ENCODE data around the gene DHRS11.

The DHRS11 gene

GRCh38 chr17:36610474-36610873, 18.8 kb downstream of the DHRS11 start:
- intact Hi-C loops (cut with DNase I) = no loop called here
- DNase-seq = peak in 1 of 10 donors; percentile 19

GRCh38 chr17:36611345-36612072, 19.8 kb downstream of the DHRS11 start:
- intact Hi-C loops (cut with DNase I) = no loop called here

GRCh38 chr17:36612323-36612722, 20.6 kb downstream of the DHRS11 start:
- DNase-seq = peak in 1 of 10 donors; percentile 10
- intact Hi-C loops (cut with DNase I) = no loop called here

More at GRCh38 chr17:36611345-36612072, 19.8 kb downstream of the DHRS11 start:
- peak in 1 of 10 donors; percentile 62 for DNase-seq

DNA sequence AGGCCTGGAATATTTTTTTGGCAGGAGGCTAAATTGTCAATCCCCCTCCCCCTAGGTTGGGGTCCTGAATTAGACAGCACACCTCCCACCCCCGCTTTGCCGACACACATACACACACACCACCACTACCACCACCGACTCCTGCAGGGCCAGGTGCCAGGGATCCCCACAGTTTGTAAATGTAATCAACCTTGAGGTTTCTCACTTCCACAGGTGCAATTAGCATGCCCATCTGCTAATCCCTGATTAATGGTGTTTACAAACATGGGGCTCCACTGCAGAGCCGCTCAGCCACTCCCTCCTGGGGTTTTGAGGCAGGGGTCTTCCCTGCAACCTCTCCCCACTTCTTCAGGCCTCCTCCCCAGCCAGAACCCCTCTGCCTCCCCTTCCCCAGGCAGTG, 21.5 kb downstream of the DHRS11 start:
- intact Hi-C loops (cut with DNase I) = no loop called here
- peak in 1 of 10 donors; percentile 27 for DNase-seq

DNA sequence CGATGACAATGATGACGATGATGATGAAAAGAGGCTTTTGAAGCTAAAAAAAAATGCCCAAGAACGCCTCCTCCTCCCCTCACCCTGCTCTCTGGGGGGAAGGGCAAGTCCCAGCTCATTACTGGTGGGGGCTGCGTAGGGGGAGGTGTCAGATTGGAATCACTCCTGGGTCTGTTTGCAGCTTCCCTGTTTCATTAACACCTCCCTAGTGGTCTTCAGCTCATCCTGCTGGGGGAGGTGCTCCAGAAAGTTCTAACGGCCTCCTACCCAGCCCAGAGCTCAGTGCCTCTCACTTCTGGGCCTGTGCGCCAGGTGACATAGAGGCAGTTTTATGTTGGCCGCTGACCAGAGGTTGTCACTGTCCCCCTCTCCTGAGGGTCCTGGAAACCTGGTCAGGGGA, 22.4 kb downstream of the DHRS11 start:
- DNase-seq = peak in 1 of 10 donors; percentile 6
- intact Hi-C loops (cut with DNase I) = no loop called here

GRCh38 chr17:36614933-36615332, 23.3 kb downstream of the DHRS11 start:
- no peak for DNase-seq
- intact Hi-C loops (cut with DNase I) = no loop called here

DNA sequence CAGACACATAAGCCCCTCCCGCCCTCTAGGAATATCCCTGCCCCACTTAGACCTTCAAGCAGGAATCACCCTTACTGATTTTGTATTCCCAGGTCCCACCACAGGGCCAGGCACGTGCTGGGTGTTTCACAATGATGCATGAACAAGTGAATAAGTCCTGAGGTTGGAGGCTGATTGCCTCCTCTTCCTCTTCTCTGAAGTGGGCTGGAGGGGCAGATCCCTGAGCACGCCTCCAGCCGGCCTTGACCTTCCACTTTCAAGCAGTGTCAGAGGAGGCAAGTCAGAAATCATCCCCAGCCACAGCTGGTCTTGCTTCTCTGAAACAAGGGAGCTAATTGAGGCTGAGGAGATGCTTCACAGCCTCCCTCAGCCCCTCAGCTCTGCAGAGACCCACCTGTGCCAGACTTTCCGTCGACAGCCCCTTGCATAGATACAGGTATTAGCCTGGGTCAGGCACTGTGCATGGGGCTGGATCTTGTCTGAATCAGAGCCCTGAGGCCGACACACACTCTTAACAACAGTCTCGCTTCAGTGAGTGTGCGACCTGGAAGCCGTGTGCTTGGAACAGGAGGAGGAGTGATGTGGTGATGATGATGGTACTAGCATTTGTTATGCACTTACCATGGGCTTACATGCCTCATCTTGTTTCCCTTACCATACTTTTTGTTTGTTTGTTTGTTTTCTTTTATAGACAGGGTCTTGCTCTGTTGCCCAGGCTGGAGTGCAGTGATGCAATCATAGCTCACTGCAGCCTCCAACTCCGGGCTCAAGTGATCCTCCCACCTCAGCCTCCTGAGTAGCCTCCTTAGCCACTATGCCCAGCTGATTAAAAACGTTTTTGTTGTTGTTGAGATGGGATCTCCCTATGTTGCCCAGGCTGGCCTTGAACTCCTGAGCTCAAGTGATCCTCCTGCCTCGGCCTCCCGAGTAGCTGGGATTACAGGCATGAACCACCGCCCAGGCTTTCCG, 24.7 kb downstream of the DHRS11 start:
- intact Hi-C loops (cut with DNase I) = no loop called here
- no peak for DNase-seq

DNA sequence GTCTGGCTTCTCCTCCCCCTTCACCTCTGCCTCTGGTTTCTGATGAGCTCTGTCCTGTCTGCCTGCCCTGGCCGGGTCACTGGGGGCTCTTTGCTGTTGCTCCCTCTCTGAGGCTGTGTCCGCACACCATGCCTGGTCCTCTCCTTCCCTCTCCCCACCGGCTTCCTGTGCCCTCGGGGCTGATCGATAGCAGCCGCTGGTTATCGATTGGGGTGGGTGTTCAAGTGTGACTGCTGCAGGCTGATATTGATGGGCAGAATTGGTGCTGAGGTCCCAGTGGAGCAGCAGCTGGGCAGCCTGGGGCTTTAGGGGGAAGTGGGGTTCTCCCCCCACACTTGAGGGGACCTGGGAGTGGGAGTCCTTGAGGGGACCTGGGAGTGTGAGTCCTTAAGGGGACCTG, 26.1 kb downstream of the DHRS11 start:
- intact Hi-C loops (cut with DNase I) = no loop called here
- DNase-seq = no peak

DNA sequence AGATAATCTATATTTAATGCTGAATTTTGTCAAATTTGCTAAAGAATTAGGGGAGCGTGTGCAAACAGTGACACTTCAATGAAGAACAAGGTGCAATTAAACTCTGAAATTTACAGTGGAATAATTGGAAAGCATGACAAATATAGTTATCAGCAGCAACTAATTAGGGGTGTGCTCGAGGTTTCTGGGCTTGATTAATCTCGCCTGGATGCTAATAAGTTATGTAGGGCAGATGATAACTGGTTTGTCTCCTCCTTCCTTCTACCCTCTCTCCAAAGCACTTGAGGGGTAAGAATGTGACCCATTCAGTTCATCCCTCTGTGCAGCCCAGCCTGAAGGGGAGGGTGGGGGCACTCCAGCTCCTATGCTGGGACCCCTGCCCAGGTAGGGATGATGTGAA, 31.6 kb downstream of the DHRS11 start:
- intact Hi-C loops (cut with DNase I) = loop anchor here (10.0 kb wide), 1 partner anchor 82 kb away; no protein-coding TSS in a partner anchor

GRCh38 chr17:36625188-36625587, 33.5 kb downstream of the DHRS11 start:
- DNase-seq = no peak
- intact Hi-C loops (cut with DNase I) = loop anchor here (10.0 kb wide), 1 partner anchor 80 kb away; no protein-coding TSS in a partner anchor

More for the DNA sequence above, 31.6 kb downstream of the DHRS11 start:
- DNase-seq = no peak

GRCh38 chr17:36627101-36627500, 35.4 kb downstream of the DHRS11 start:
- no peak for DNase-seq
- intact Hi-C loops (cut with DNase I) = loop anchor here (10.0 kb wide), 1 partner anchor 78 kb away; no protein-coding TSS in a partner anchor

GRCh38 chr17:36628576-36628975, 36.9 kb downstream of the DHRS11 start:
- intact Hi-C loops (cut with DNase I) = loop anchor here (2.0 to 10.0 kb wide), 2 partner anchors 76 to 592 kb away; no protein-coding TSS in a partner anchor

GRCh38 chr17:36629252-36629847, 37.7 kb downstream of the DHRS11 start:
- peak; percentile 64 to 96 (median 84) for DNase-seq
- intact Hi-C loops (cut with DNase I) = loop anchor here (1.0 to 10.0 kb wide), 3 partner anchors 75 to 591 kb away; no protein-coding TSS in a partner anchor

More at GRCh38 chr17:36628576-36628975, 36.9 kb downstream of the DHRS11 start:
- DNase-seq = no peak

DNA sequence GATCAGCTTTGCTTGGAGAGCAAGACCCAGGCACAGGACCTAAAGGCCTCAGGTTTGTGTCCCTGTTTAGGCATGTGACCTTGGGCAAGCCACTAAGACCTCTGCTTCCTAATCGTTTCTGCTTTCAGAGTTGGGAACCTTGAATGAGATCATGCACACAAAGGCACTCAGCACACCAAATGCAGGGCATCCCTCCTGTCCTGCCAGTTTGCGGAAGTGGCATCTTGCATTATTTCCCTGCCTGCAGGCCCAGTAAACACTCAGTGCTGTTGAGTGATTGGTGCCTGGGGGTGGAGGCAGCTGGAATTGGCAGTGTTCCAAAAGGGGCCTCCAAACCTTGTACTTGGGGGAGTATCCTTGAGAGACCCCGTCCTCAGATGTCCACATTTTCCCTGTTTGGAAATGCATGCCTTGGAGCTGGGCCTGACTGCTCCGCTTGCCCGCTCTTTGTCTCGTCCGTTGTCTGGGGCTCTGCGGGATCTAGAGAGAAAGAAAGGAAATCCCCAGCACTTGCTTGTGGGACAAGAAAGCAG, 38.4 kb downstream of the DHRS11 start:
- DNase-seq = no peak
- intact Hi-C loops (cut with DNase I) = loop anchor here (1.0 to 10.0 kb wide), 3 partner anchors 75 to 591 kb away; no protein-coding TSS in a partner anchor

DNA sequence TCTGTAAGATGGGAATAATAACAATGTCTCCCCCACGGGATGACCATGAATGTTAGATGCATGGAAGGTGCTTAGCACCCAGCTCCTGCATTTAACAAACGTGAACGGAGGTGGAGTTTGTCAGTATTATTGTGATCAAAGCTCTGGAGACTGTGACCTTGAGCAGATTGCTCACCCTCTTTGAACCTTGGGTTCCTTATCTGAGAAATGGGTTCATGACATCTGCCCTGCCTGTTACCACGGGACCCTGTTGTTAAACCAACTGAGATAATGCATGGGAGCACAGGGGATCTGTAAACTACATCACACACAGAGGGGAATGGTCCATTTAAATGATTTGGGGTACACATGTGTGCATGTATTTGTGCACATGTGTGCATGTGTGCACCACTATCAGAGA, 39.3 kb downstream of the DHRS11 start:
- DNase-seq = no peak
- intact Hi-C loops (cut with DNase I) = no loop called here

DNA sequence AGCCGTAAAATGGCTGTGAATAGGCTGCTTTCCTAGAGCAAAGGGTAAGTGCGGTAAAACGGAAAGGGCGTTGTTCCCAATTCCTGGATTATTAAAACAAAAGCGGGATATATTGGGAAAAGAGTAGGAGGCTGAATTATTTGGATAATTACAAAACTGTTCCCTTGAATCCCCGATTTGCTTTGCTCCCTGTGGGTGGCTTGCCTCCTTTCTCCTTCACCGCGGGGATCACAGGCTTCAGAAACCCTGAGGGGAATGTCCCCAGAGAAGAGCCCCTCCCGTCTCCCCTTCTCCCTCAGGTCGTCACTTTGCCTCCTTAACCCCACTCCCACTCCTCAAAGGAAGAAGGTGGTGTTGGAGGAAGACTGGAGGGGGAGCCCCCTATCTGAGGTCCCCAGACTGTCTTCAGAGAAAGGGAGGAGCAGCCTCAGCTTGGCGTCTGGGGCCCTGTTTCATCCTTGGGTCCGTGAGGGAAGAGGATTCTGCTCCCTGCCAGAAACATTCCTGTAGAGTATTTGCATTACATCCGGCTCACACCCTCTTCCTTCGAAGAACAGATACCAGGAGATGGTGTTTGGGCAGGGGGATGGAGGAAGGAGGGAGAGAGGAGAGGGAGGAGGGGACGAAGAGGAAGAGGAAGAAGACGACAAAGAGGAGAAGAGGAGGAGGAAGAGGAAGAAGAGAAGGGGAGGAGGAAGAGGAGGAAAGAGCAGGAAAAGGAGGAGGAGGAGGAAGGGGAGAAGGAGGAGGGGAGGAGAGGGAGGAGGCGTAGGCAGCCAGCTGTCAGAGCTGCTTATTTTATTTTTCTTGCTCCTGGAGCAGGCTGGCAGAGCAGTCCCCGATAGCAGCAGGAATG, 41.5 kb downstream of the DHRS11 start:
- intact Hi-C loops (cut with DNase I) = no loop called here
- DNase-seq = no peak

DNA sequence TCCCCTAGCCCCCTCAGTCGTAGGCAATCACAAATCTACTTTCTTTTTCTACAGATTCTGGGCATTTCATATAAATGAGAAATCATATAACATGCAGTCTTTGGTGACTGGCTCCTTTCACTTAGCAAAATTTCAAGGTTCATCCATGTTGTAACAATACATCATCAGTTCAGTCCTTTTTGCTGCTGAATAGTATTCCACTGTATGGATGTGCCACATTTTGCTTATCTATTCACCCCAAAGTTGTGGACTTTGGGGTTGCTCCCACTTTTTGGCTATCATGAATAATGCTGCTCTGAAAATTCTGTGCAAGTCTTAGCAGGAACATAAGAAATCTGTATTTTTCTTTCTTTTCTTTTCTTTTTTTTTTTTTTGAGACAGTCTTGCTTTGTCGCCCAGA, 48.7 kb downstream of the DHRS11 start:
- intact Hi-C loops (cut with DNase I) = no loop called here
- no peak for DNase-seq

DNA sequence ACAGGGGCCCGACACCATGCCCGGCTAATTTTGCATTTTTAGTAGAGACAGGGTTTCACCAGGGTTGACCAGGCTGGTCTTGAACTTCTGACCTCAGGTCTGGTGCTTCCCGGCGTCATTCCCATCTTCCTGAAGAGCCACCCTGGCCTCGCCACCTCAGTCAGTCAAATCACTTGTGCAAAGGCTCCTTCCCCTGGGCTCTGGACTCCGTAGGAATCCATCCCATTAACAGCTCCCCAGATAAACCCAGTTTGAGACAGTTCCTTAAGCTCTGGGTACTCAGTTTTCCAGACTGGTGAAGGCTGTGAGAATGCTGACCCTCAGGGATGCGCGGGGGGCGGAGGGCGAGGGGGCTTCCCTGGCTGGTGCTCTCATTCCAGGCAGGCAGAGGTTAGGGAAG, 49.2 kb downstream of the DHRS11 start:
- no peak for DNase-seq
- intact Hi-C loops (cut with DNase I) = no loop called here

GRCh38 chr17:36641331-36641876, 49.7 kb downstream of the DHRS11 start:
- peak in 1 of 10 donors; percentile 71 for DNase-seq
- intact Hi-C loops (cut with DNase I) = no loop called here
